Gastroesophageal sphincter (tissue), 4 donors: Measurements from ENCODE around the gene ZNF346. TPM values are rescaled to one million over a fixed set of nuclear protein-coding genes. Genes with fewer than 3 reads are reported as not detected.
A peak's percentile ranks its signal among the peaks of the same experiment; 100 is the strongest.
"Not testable (repeated sequence)": the region's sequence is repeated elsewhere in the genome, so short reads cannot be mapped to it uniquely, and the experiment has no call there.

Source experiments
- ATAC-seq: fragments of 150-250 bp; one replicate; pipeline ENCODE4 v1.9.1; 2016; ENCODE audit warnings: mild to moderate bottlenecking, moderate library complexity
- H3K27ac ChIP-seq, 4 donors: fragments of 200-600 bp; sonication (generic) in 3 of 4; 1 replicate in 3 of 4; 2 replicates in 1 of 4; pipeline ENCODE4 v1.5.1; 2016 to 2019
- H3K27me3 ChIP-seq: fragments of 200-600 bp; sonication (generic); one replicate; pipeline ENCODE4 v1.5.1; 2019
- H3K36me3 ChIP-seq, 2 donors: fragments of 200-600 bp; sonication (generic); one replicate each; pipeline ENCODE4 v1.5.1; 2019; ENCODE audit warnings: control low read depth in 1 of 2
- H3K4me1 ChIP-seq, 3 donors: fragments of 200-600 bp; sonication (generic); 1 replicate in 2 of 3; 2 replicates in 1 of 3; pipeline ENCODE4 v1.5.1; 2016 to 2019; ENCODE audit warnings: control low read depth in 2 of 3
- H3K4me3 ChIP-seq, 2 donors: fragments of 200-600 bp; sonication (generic); one replicate each; pipeline ENCODE4 v1.5.1; 2019; ENCODE audit warnings: mild to moderate bottlenecking in 1 of 2, moderate library complexity in 1 of 2
- H3K9me3 ChIP-seq, 3 donors: fragments of 200-600 bp; sonication (generic); one replicate each; pipeline ENCODE4 v1.5.1; 2017 to 2019; ENCODE audit warnings: control low read depth in 2 of 3
- EP300 ChIP-seq: sonication (generic); formaldehyde crosslinking; IDR thresholded peaks from one replicate; pipeline ENCODE4 v1.6.1; 2017; ENCODE audit warnings: antibody characterized with exemption, mild to moderate bottlenecking
- POLR2A ChIP-seq, 2 donors: fragments of 450-650 bp; IDR thresholded peaks; one replicate each; pipeline ENCODE4 v1.6.1; 2017; ENCODE audit warnings: antibody characterized with exemption in 2 of 2, mild to moderate bottlenecking in 2 of 2, moderate library complexity in 1 of 2
- POLR2AphosphoS5 ChIP-seq: sonication (generic); formaldehyde crosslinking; IDR thresholded peaks from one replicate; pipeline ENCODE4 v1.6.1; 2017; ENCODE audit warnings: antibody characterized with exemption
- WGBS, 2 donors: methylation state at CpG; one replicate each; pipeline ENCODE4 v1.1.5; 2018; ENCODE audit warnings: low coverage in 1 of 2; 5-methylcytosine and 5-hydroxymethylcytosine counted together
- total RNA-seq, 4 donors: library from RNA; depleted of rRNA; stranded (reverse); fragments of >200 nt; gene quantifications; one replicate each; pipeline ENCODE4 v1.1.0, GENCODE V29; 2016
- TF ChIP-seq, protein P1 (sequence below), 4 experiments: fragments of 200-600 bp in 2 of 4; fragments of 450-650 bp in 2 of 4; sonication (generic) in 1 of 4; IDR thresholded peaks; one replicate each; pipeline ENCODE4 v1.5.1; 2017 to 2019; ENCODE audit warnings: antibody characterized with exemption in 4 of 4, mild to moderate bottlenecking in 2 of 4, moderate library complexity in 2 of 4

Gene ZNF346
- total RNA-seq, 4 donors from 2014 or later: 12.9 to 16.9 (median 14.2) TPM

DNA sequence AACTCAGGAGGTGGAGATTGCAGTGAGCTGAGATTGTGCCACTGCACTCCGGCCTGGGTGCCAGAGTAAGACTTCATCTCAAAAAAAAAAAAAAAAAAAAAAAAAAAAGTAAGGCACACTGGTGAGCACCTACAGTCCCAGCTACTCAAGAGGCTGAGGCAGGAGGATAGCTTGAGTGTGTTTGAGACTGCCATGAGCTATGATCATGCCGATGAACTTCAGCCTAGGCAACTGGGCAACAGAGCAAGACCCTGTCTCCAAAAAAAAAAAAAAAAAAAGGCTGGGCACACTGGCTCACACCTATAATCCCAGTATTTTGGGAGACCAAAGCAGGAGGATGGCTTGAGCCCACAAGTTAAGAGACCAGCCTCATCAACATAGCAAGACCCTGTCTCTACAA is 36.2 kb upstream of the ZNF346 start:
- Histone ChIP-seq H3K4me3 (no peak overlapping the region), H3K9me3 (no peaks in the 10 kb centered on the region), H3K27me3 (no peaks in the 10 kb centered on the region), H3K4me1 (peaks cover 0 to 31% (median 0%) of the 10 kb centered on the region in 3 donors), H3K27ac (no peak overlapping the region), H3K36me3 (peaks cover 0 to 12% of the 10 kb centered on the region in 2 donors)
- TF ChIP-seq, protein P1, sequence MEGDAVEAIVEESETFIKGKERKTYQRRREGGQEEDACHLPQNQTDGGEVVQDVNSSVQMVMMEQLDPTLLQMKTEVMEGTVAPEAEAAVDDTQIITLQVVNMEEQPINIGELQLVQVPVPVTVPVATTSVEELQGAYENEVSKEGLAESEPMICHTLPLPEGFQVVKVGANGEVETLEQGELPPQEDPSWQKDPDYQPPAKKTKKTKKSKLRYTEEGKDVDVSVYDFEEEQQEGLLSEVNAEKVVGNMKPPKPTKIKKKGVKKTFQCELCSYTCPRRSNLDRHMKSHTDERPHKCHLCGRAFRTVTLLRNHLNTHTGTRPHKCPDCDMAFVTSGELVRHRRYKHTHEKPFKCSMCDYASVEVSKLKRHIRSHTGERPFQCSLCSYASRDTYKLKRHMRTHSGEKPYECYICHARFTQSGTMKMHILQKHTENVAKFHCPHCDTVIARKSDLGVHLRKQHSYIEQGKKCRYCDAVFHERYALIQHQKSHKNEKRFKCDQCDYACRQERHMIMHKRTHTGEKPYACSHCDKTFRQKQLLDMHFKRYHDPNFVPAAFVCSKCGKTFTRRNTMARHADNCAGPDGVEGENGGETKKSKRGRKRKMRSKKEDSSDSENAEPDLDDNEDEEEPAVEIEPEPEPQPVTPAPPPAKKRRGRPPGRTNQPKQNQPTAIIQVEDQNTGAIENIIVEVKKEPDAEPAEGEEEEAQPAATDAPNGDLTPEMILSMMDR (IDR thresholded peaks at IDR 0.05): no peak
- no peak for TF ChIP-seq EP300
- no peak for TF ChIP-seq POLR2AphosphoS5
- no peak for TF ChIP-seq POLR2A (IDR thresholded peaks at IDR 0.05)
- no peak for ATAC-seq
- WGBS, 2 donors: 100% methylated on average over 1 of the region's 2 CpGs; no CpG with 5 or more reads in 1 of the 2 donors

DNA sequence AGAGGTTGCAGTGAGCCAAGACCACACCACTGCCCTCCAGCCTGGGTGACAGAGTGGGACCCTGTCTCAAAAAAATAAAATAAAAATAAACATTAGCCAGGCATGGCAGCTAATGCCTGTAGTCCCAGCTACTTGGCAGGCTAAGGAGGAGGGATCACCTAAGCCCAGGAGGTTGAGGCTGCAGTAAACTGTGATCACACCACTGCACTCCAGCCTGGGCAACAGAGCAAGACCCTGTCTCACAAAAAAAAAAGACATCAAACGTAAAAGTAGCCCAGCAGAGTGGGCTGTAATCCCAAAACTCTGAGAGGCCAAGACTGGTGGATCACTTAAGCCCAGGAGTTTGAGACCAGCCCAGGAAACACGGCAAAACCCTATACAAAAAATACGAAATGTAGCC is 34.9 kb upstream of the ZNF346 start:
- no peaks in the 10 kb centered on the region for H3K36me3 ChIP-seq
- H3K4me3 ChIP-seq: no peak overlapping the region
- TF ChIP-seq EP300 (no peak), POLR2A (IDR thresholded peaks at IDR 0.05) (no peak), POLR2AphosphoS5 (no peak)
- TF ChIP-seq, protein P1 (IDR thresholded peaks at IDR 0.05): no peak
- H3K27me3 ChIP-seq: no peaks in the 10 kb centered on the region
- 86 to 100% methylated on average over 1 to 3 of the region's 3 CpGs for WGBS, 2 donors
- ATAC-seq: no peak
- H3K27ac ChIP-seq: no peak overlapping the region
- H3K9me3 ChIP-seq: no peaks in the 10 kb centered on the region
- H3K4me1 ChIP-seq: peaks cover 0 to 31% (median 0%) of the 10 kb centered on the region in 3 donors

DNA sequence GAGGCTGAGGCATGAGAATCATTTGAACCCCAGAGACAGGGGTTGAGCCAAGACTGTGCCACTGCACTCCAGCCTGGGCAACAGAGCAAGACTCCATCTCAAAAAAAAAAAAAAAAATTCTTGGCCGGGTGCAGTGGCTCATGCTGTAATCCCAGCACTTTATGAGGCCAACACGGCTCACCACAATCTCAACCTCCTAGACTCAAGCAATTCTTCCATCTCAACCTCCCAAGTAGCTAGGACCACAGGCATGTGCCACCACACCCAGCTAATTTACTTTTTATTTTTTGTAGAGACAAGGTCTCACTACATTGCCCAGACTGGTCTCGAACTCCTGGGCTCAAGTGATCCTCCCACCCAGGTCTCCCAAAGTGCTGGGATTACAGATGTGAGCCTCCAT is 29.4 kb upstream of the ZNF346 start:
- peaks cover 0 to 25% (median 3%) of the 10 kb centered on the region in 3 donors for H3K4me1 ChIP-seq
- not testable (repeated sequence) for H3K4me3 ChIP-seq, H3K9me3 ChIP-seq, H3K36me3 ChIP-seq, H3K27ac ChIP-seq, H3K27me3 ChIP-seq, ATAC-seq
- 80 to 90% methylated on average over 3 of the region's 3 CpGs for WGBS, 2 donors

DNA sequence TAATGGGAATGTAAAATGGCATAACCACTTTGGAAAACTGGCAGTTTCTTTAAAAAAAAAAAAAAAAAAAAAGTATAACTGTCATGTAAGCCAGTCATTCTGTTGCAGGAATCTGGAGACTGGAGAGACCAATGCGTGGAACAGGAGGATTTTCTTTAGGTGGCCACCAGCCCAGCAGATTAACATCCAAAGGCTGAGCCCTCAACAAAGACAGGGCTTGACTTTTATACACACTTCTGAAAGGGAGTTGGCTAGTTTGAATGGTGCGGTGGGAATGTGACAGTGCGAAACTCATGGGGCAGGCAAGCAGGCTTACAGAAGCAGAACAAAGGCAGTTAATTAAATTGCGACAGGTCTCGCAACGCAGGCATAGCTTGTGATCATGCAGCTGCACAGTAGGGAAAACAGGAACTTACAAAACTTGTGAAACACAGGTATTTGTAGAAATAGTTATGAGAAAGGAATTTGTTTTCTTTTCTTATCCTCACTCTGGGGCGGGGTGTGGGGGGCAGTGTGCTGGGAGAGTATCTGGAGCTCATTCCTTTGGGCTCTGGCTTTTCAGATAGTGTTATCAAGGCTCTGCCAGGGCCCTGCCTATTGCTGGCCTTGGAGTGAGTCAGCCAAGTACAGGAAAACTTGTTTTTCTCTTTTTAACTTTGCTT is 27.9 kb upstream of the ZNF346 start:
- TF ChIP-seq POLR2AphosphoS5: no peak
- TF ChIP-seq EP300: no peak
- TF ChIP-seq, protein P1 (IDR thresholded peaks at IDR 0.05): no peak
- no peak for TF ChIP-seq POLR2A (IDR thresholded peaks at IDR 0.05)
- Histone ChIP-seq H3K9me3 (no peaks in the 10 kb centered on the region), H3K27ac (peak overlapping the region in 1 of 4 donors; percentile 41), H3K27me3 (no peaks in the 10 kb centered on the region), H3K36me3 (no peaks in the 10 kb centered on the region), H3K4me3 (no peak overlapping the region), H3K4me1 (peaks cover 0 to 13% (median 3%) of the 10 kb centered on the region in 3 donors)
- peak; percentile 50 for ATAC-seq
- WGBS, 2 donors: 61 to 83% methylated on average over 2 to 7 of the region's 7 CpGs

DNA sequence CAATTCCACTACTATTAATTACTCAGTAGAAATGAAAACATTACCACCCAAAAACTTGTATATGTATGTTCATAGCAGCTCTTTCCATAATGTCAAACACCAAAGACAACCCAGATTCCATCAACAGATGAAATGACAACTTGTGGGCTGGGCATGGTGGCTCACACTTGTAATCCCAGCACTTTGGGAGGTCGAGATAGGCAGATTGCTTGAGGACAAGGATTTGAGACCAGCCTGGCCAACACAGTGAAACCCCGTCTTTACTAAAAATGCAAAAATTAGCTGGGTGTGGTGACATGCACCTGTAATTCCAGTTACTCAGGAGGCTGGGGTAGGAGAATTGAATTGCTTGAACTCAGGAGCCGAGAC is 27.4 kb upstream of the ZNF346 start:
- H3K27ac ChIP-seq: peak overlapping the region in 1 of 4 donors; percentile 41
- no peaks in the 10 kb centered on the region for H3K36me3 ChIP-seq
- no peak overlapping the region for H3K4me3 ChIP-seq
- no peaks in the 10 kb centered on the region for H3K9me3 ChIP-seq
- 77 to 91% methylated on average over 2 to 3 of the region's 3 CpGs for WGBS, 2 donors
- peaks cover 0 to 10% (median 3%) of the 10 kb centered on the region in 3 donors for H3K4me1 ChIP-seq
- no peaks in the 10 kb centered on the region for H3K27me3 ChIP-seq
- ATAC-seq: no peak
- TF ChIP-seq POLR2AphosphoS5 (no peak), EP300 (no peak), POLR2A (IDR thresholded peaks at IDR 0.05) (no peak)
- TF ChIP-seq, protein P1 (IDR thresholded peaks at IDR 0.05): no peak
